ENCODE measurements around the gene RRBP1. TPM values are rescaled to one million over a fixed set of nuclear protein-coding genes. Genes with fewer than 3 reads are reported as not detected.
"Not testable (repeated sequence)": the region's sequence is repeated elsewhere in the genome, so short reads cannot be mapped to it uniquely, and the experiment has no call there.

Gene RRBP1
- total and polyA plus RNA-seq, 4 donors, result 53.2 to 89.2 (median 56.7) TPM

DNA sequence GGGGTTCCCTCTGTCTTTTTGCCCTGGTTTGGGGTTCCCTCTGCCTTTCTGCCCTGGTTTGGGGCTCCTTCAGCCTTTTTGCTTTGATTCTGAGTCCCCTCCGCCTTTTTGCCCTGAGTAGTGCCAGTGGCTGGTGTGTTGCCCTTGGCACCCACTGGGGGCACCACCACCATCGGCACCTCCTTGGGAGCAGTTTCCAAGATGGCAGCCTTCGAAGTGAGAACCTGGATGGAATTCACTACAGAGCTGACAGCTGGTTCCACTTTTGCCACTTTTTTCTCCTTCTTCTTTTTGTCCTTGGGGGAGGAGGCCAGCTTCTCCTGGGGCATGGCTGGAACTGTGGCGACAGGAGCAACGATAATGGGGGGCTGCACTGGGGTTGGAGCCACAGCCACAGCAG lies 22.2 kb downstream of the RRBP1 start:
- DNase-seq (ENCODE audit: low read depth in 4 of 6, low spot score in 6 of 6), result no peak
- Histone ChIP-seq H3K4me1 (ENCODE audit: control insufficient read depth, insufficient read depth, low read length) (peaks cover 4% of the 10 kb centered on the region), H3K9me3 (ENCODE audit: control insufficient read depth, insufficient read depth, low read length) (no peaks in the 10 kb centered on the region), H3K27me3 (ENCODE audit: control insufficient read depth, insufficient read depth, low read length) (no peaks in the 10 kb centered on the region), H3K36me3 (ENCODE audit: control insufficient read depth, insufficient read depth, low read length) (peaks cover 22% of the 10 kb centered on the region), H3K4me3 (ENCODE audit: low read depth, low read length) (no peak overlapping the region), H3K27ac (ENCODE audit: low read depth, low read length) (no peak overlapping the region)
- 95% methylated on average over 5 of the region's 5 CpGs for WGBS (ENCODE audit: insufficient coverage)

DNA sequence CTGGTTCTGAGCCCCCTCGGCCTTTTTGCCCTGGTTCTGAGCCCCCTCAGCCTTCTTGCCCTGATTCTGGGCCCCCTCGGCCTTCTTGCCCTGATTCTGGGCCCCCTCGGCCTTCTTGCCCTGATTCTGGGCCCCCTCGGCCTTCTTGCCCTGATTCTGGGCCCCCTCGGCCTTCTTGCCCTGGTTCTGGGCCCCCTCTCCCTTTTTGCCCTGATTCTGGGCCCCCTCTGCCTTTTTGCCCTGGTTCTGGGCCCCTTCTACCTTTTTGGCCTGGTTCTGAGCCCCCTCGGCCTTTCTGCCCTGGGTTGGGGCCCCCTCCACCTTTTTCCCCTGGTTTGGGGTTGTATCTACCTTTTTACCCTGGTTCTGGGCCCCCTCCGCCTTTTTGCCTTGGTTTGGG lies 22.7 kb downstream of the RRBP1 start:
- not testable (repeated sequence) for H3K9me3 ChIP-seq (ENCODE audit: control insufficient read depth, insufficient read depth, low read length); H3K4me3 ChIP-seq (ENCODE audit: low read depth, low read length); DNase-seq (ENCODE audit: low read depth in 4 of 6, low spot score in 6 of 6); H3K27me3 ChIP-seq (ENCODE audit: control insufficient read depth, insufficient read depth, low read length); H3K27ac ChIP-seq (ENCODE audit: low read depth, low read length); H3K4me1 ChIP-seq (ENCODE audit: control insufficient read depth, insufficient read depth, low read length)
- 100% methylated on average over 4 of the region's 7 CpGs for WGBS (ENCODE audit: insufficient coverage)
- H3K36me3 ChIP-seq (ENCODE audit: control insufficient read depth, insufficient read depth, low read length), result peaks cover 22% of the 10 kb centered on the region

DNA sequence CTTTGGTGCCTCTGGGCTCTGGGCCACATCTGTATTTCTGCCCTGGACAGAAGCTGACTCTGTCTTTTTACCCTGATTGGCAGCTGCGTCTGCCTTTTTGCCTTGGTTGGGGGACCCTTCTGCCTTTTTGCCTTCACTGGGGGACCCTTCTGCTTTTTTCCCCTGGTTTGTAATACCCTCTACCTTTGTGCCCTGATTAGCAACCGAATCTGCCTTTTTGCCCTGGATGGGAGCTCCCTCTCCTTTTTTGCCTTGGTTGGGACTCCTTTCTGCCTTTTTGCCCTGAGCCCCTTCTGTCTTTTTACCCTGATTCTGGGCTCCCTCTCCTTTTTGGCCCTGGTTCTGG lies 23.4 kb downstream of the RRBP1 start:
- Histone ChIP-seq H3K4me3 (ENCODE audit: low read depth, low read length) (no peak overlapping the region), H3K4me1 (ENCODE audit: control insufficient read depth, insufficient read depth, low read length) (no peaks in the 10 kb centered on the region), H3K9me3 (ENCODE audit: control insufficient read depth, insufficient read depth, low read length) (no peaks in the 10 kb centered on the region), H3K27ac (ENCODE audit: low read depth, low read length) (no peak overlapping the region), H3K27me3 (ENCODE audit: control insufficient read depth, insufficient read depth, low read length) (no peaks in the 10 kb centered on the region), H3K36me3 (ENCODE audit: control insufficient read depth, insufficient read depth, low read length) (peaks cover 22% of the 10 kb centered on the region)
- no peak for DNase-seq (ENCODE audit: low read depth in 4 of 6, low spot score in 6 of 6)
- WGBS (ENCODE audit: insufficient coverage), result 100% methylated on average over 2 of the region's 2 CpGs

DNA sequence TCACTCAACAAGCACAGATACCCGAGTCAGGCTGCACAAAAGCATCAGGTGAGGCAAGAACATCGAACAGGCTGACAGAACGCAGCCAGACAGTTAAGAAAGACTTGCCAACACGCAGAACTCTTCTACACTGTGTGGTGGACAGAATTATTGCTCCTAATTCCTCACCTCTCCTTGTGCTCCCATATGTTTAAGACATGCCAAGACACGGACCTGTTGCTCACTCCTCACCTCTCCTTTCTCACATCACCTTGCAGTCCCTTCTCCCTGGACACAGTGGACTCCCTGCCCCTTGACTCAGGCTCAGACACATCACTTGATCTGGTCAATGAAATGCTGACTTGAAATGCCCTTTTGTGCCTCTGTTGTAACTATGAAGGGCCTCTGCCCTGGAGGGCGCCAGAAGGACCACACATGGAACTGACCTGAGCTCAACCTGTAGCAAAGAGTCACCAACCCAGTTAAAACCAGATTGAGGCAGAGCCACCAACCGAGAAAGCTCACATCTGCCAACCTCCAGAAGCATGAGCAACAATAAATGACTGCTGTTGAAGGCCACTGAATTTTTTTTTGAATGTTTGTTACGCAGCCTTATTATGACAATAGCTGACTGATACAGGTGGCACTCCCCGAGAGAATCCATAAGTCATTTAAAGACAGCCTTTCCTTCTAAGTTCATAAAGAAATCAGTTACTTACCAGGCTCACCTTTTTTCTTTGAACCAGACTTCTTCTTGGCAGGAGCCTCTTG lies 24.0 kb downstream of the RRBP1 start:
- Histone ChIP-seq H3K36me3 (ENCODE audit: control insufficient read depth, insufficient read depth, low read length) (peaks cover 26% of the 10 kb centered on the region), H3K4me3 (ENCODE audit: low read depth, low read length) (no peak overlapping the region), H3K4me1 (ENCODE audit: control insufficient read depth, insufficient read depth, low read length) (no peaks in the 10 kb centered on the region), H3K27me3 (ENCODE audit: control insufficient read depth, insufficient read depth, low read length) (no peaks in the 10 kb centered on the region), H3K27ac (ENCODE audit: low read depth, low read length) (no peak overlapping the region), H3K9me3 (ENCODE audit: control insufficient read depth, insufficient read depth, low read length) (no peaks in the 10 kb centered on the region)
- WGBS (ENCODE audit: insufficient coverage), result 96% methylated on average over 7 of the region's 9 CpGs
- DNase-seq (ENCODE audit: low read depth in 4 of 6, low spot score in 6 of 6), result no peak

DNA sequence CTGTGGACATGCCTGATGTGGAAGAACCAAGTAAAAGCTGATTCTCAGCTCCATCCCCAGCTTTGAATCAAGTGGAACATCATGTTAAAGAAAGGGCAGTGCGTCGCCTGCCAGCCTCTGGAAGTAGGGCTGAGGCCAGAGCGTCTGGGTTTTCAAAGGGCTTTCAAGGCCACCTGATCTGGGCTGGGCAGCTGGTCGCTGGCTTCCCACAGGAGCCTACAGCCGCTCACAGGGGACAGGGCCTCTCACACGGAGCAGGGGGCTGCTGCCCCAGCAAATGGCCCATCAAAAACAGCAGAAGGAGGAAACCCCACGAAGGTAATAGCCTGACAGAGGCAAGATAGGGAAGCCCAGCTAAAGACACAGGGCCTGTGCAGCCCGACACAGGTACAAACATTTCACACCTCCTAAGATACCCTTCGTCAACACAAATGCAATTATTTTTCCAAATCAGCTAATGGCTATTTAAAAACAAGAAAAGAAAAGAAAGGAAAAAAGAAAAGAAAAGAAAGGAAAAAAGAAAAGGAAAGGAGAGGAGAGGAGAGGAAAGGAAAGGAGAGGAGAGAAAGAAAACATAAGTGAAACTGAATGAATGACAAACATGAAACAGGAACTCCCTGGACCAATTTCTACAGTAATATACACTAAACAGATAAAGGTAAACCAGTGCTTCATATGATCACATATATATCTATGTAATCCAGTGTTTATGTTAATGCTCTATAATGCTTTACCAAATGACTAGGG lies 24.8 kb downstream of the RRBP1 start:
- Histone ChIP-seq H3K27ac (ENCODE audit: low read depth, low read length) (no peak overlapping the region), H3K36me3 (ENCODE audit: control insufficient read depth, insufficient read depth, low read length) (peaks cover 30% of the 10 kb centered on the region), H3K27me3 (ENCODE audit: control insufficient read depth, insufficient read depth, low read length) (no peaks in the 10 kb centered on the region), H3K4me1 (ENCODE audit: control insufficient read depth, insufficient read depth, low read length) (peaks cover 3% of the 10 kb centered on the region), H3K4me3 (ENCODE audit: low read depth, low read length) (no peak overlapping the region), H3K9me3 (ENCODE audit: control insufficient read depth, insufficient read depth, low read length) (no peaks in the 10 kb centered on the region)
- no peak for DNase-seq (ENCODE audit: low read depth in 4 of 6, low spot score in 6 of 6)
- 47% methylated on average over 7 of the region's 9 CpGs for WGBS (ENCODE audit: insufficient coverage)

DNA sequence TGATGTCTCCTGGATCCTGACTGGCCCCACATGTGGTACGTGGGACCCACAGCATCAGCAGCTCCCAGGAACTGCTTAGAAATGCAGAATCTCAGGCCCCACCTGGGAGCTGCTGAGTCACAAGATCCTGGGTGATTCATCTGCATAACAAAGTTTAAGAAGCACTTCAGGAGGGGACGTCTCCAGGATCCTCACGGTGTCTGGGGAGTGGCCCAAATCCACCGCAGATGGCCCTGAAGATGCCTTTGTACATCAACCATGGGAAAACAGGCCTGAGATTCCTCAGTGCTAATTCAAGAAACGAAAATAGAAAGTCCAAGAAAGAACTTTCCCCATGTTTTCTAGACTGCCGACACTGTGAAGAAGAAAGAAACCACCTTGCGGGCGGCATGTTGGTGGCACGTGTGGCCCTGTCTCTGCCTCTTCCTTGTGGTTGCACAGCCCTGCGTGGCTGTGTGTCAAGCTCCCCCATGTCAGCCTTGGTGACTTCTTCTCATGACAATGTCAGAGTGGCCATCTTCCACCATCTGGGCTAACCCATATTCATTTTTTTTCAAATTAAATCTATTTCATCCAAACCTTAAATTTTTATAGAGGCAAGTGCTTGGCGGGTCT lies 26.1 kb downstream of the RRBP1 start:
- Histone ChIP-seq H3K9me3 (ENCODE audit: control insufficient read depth, insufficient read depth, low read length) (no peaks in the 10 kb centered on the region), H3K36me3 (ENCODE audit: control insufficient read depth, insufficient read depth, low read length) (peaks cover 32% of the 10 kb centered on the region), H3K27ac (ENCODE audit: low read depth, low read length) (no peak overlapping the region), H3K4me3 (ENCODE audit: low read depth, low read length) (no peak overlapping the region), H3K4me1 (ENCODE audit: control insufficient read depth, insufficient read depth, low read length) (peaks cover 10% of the 10 kb centered on the region), H3K27me3 (ENCODE audit: control insufficient read depth, insufficient read depth, low read length) (no peaks in the 10 kb centered on the region)
- WGBS (ENCODE audit: insufficient coverage), result 92% methylated on average over 11 of the region's 11 CpGs
- DNase-seq (ENCODE audit: low read depth in 4 of 6, low spot score in 6 of 6), result no peak

DNA sequence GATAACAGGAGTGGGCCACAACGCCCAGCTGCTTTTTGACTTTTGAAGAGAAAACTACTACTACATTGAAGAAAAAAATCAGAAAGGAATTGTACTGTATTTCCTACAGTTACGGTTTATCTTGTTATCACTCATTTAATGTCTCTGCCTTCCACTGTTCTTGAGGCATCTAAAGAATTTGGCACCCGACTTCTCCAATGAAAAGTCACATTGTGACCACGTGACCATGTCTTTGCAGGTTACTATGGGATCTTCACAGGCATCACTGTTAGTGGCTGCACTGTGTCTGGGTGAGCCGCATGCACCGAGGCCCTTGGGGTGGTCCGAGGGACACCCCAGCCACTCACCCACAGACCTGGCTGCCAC lies 26.8 kb downstream of the RRBP1 start:
- H3K27ac ChIP-seq (ENCODE audit: low read depth, low read length), result no peak overlapping the region
- 68% methylated on average over 5 of the region's 7 CpGs for WGBS (ENCODE audit: insufficient coverage)

DNA sequence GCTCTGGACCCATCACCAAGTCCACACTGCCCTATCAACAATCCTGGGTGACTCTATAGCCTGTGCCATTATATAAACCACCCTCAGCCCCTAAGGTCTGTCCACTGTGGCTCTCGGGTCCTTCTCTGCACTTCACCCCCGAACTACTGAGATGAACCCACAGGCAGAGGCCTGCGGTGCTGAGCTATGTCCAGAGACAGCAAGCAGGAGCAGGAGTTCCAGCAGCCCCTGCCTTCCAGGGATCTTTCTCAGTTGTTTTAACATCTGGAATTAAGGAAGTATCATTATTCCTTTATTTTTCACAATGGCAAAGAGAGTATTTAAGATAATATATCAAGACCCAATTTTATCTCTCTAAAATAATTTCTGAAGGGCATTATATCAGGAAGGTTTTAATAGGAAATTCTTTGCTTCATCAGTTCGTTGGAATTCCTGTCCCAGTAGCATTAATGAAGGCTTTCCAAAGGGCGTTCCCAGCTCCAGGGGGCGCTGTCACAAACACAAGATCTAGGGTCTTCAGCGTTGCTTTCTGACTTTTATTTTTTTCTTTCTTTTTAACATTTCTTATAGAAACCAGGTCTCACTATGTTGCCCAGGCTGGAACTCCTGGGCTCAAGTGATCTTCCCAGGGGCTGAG lies 27.3 kb downstream of the RRBP1 start:
- Histone ChIP-seq H3K4me3 (ENCODE audit: low read depth, low read length) (no peak overlapping the region), H3K36me3 (ENCODE audit: control insufficient read depth, insufficient read depth, low read length) (peaks cover 28% of the 10 kb centered on the region), H3K27ac (ENCODE audit: low read depth, low read length) (no peak overlapping the region), H3K27me3 (ENCODE audit: control insufficient read depth, insufficient read depth, low read length) (no peaks in the 10 kb centered on the region), H3K9me3 (ENCODE audit: control insufficient read depth, insufficient read depth, low read length) (no peaks in the 10 kb centered on the region), H3K4me1 (ENCODE audit: control insufficient read depth, insufficient read depth, low read length) (peaks cover 16% of the 10 kb centered on the region)
- no peak for DNase-seq (ENCODE audit: low read depth in 4 of 6, low spot score in 6 of 6)
- WGBS (ENCODE audit: insufficient coverage), result 85% methylated on average over 4 of the region's 7 CpGs

More for the DNA sequence above, 26.8 kb downstream of the RRBP1 start:
- no peak overlapping the region for H3K4me3 ChIP-seq (ENCODE audit: low read depth, low read length)
- no peaks in the 10 kb centered on the region for H3K9me3 ChIP-seq (ENCODE audit: control insufficient read depth, insufficient read depth, low read length)
- peaks cover 12% of the 10 kb centered on the region for H3K4me1 ChIP-seq (ENCODE audit: control insufficient read depth, insufficient read depth, low read length)
- H3K27me3 ChIP-seq (ENCODE audit: control insufficient read depth, insufficient read depth, low read length), result no peaks in the 10 kb centered on the region
- peaks cover 32% of the 10 kb centered on the region for H3K36me3 ChIP-seq (ENCODE audit: control insufficient read depth, insufficient read depth, low read length)
- DNase-seq (ENCODE audit: low read depth in 4 of 6, low spot score in 6 of 6), result no peak

DNA sequence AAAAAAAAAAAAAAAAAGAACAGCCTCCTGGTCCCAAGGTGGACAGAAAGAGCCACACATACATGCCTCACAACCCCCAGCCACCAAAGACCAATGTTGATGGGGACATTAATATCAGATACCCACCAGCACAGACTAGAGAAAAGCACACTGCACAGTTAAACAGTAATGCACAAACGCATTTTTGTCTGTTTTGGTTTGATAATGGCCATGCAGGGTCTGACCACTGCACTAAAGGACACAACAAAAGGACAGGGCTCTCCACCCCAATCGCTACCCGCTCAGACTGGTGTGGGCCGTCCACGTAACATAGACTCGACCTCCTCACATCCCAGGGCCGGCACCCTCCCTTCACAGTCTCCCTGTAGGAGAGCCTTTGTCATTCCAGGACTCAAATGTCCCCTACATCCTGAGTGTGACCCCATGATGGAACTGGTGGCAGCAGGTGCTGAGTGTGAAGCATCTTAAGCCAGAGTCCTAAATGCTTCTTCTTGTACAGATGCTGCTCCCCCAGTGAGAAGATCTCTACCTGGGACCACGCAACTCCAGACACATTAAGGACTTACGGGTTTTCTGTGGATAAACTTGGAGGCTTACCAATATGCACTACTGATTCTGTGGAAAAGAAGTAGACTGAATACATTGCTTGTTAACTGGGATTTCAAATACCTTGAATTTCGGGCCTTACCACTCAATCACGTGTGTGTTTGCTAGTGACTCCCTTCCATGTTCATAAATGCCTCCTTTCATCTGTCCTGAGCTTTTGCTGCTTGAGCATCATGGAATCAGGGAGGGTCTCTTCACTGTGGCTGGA lies 28.0 kb downstream of the RRBP1 start:
- H3K4me1 ChIP-seq (ENCODE audit: control insufficient read depth, insufficient read depth, low read length), result peaks cover 24% of the 10 kb centered on the region
- no peaks in the 10 kb centered on the region for H3K27me3 ChIP-seq (ENCODE audit: control insufficient read depth, insufficient read depth, low read length)
- H3K36me3 ChIP-seq (ENCODE audit: control insufficient read depth, insufficient read depth, low read length), result peaks cover 22% of the 10 kb centered on the region
- 91% methylated on average over 8 of the region's 11 CpGs for WGBS (ENCODE audit: insufficient coverage)
- H3K9me3 ChIP-seq (ENCODE audit: control insufficient read depth, insufficient read depth, low read length), result no peaks in the 10 kb centered on the region
- no peak overlapping the region for H3K4me3 ChIP-seq (ENCODE audit: low read depth, low read length)
- no peak overlapping the region for H3K27ac ChIP-seq (ENCODE audit: low read depth, low read length)
- DNase-seq (ENCODE audit: low read depth in 4 of 6, low spot score in 6 of 6), result no peak

All from spinal cord (tissue), 10 donors.